SH-SY5Y (cell line): ENCODE results near the gene DPP6.

ENCODE experiments used
- GATA2 ChIP-seq: IDR thresholded peaks from 2 replicates; pipeline ENCODE4 v1.6.1; 2011; ENCODE audit warnings: mild to moderate bottlenecking, low read depth, low read length
- GATA3 ChIP-seq: IDR thresholded peaks from 2 replicates; pipeline ENCODE4 v1.6.1; 2011; ENCODE audit warnings: low read depth, mild to moderate bottlenecking, low read length, moderate library complexity

DPP6 gene

DNA sequence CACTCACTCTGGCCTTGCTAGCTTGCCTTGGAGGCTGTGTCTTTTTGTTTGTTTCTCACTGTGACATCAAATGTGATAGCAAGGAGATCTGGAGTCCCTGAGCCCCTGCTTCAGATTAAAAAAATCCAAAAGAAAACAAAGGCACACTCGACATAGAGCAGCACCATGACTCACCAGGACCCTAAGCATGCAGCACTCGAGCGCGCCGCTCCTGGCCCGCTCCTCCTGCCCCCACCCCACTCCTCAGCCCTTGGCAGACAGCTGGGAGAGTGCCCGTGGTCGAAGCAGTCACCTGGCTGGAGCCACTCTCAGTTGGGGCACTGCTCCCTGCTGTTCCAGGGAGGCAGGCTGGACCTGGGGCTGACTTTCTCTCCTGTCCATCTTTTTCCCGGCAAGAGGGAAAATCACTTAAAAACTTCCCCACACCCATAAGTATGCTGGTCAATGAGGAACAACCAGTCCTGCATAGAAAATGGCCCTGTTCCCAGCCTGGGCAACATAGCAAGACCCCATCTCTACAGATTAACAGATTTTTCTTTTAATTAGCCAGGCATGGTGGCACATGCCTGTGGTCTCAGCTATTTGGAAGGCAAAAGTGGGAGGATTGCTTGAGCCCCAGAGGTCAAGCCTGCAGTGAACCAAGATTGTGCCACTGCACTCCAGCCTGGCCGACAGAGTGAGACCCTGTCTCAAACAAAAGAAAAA lies 822.4 kb downstream of the DPP6 start:
- TF ChIP-seq GATA3 (no peak), GATA2 (no peak)

- TF ChIP-seq GATA3, result no peak
Measured at GRCh38 chr7:154875297-154875696, 823.1 kb downstream of the DPP6 start.

GRCh38 chr7:154876516-154876915 lies 824.3 kb downstream of the DPP6 start:
- TF ChIP-seq GATA3 (no peak), GATA2 (no peak)

DNA sequence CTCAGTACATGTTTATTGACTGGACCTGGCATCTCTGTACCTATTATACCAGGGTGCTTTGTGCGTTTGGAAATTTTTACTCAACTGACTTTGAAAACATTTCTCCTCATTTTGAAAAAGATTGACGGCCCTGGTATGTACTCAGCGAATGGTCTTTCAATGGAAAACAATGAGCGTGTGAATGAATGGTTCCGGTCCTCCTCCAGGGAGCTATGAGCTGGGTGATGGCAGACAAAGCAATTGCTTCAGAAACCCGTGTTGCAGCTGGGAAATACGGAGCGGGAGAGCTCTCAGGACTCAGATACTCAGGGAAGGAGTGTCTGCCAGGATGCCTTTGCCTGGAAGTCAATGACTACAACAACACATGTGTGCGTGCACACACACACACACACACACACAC lies 824.8 kb downstream of the DPP6 start:
- TF ChIP-seq GATA3 (no peak), GATA2 (no peak)

DNA sequence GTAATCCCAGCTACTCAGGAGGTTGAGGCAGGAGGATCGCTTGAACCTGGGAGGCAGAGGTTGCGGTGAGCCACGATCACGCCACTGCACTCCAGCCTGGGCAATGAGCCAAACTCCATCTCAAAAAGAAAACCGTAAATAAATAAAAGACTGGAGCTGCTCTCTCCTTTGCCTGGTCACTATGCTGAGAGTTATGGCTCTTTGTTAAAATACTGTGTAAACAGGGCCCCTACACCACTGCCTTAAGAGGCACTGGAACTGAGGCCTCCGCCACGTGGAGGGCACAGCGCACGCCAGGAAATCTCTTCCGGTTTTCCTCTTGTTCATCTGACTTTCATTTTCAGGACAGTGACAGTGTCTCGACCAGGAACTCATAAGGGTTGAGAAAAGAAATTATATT lies 827.4 kb downstream of the DPP6 start:
- TF ChIP-seq GATA2 (no peak), GATA3 (no peak)

- TF ChIP-seq GATA2 (no peak), GATA3 (no peak)
Measured at GRCh38 chr7:154880513-154880912, 828.3 kb downstream of the DPP6 start.

GRCh38 chr7:154881026-154881425 lies 828.8 kb downstream of the DPP6 start:
- no peak for TF ChIP-seq GATA3
- no peak for TF ChIP-seq GATA2

DNA sequence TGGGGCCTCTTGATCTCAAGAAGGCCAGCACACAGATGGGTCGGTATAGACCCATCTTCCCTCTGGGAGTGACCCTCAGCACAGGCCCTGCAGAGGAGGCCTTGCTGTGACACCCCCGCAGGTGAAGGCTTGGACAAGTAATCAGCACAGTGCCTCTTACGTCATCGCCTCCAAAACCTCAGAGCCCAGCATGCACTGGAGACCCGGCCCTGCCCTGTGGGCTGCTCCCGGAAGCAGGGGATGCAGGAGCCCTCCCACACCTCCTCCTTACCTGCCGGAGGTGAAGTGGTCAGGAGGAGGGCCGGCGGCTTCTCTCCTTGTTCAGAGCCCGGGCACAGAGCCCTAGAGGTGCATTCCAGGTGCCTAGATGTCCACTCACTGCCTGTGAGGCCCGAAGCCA lies 829.3 kb downstream of the DPP6 start:
- TF ChIP-seq GATA2 (no peak), GATA3 (no peak)

- TF ChIP-seq GATA2, result no peak
- no peak for TF ChIP-seq GATA3
Measured at GRCh38 chr7:154882931-154883474, 830.8 kb downstream of the DPP6 start.

GRCh38 chr7:154884348-154884920 lies 832.2 kb downstream of the DPP6 start:
- TF ChIP-seq GATA3 (no peak), GATA2 (no peak)

DNA sequence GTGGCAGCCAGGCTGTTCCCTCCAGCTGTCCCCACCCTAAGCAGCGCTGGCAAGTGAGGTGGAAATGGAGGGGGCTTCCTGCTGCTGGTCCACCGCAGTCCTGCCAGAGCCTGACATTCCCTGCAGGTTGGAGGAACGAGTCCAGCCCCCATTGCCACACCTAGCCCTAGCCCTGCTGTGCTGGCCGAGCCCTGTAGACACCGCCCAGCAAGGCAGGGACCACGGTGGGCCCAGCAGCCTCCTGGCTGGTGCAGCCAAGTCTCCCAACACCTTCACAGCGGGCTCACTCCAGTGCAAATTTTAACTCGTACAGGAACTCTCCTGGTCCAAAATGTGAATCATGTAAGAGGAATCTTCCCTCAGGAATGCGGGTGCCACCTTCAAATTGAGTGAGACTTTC lies 834.4 kb downstream of the DPP6 start:
- no peak for TF ChIP-seq GATA3
- TF ChIP-seq GATA2, result no peak

GRCh38 chr7:154888690-154889089 lies 836.5 kb downstream of the DPP6 start:
- no peak for TF ChIP-seq GATA3
- no peak for TF ChIP-seq GATA2

DNA sequence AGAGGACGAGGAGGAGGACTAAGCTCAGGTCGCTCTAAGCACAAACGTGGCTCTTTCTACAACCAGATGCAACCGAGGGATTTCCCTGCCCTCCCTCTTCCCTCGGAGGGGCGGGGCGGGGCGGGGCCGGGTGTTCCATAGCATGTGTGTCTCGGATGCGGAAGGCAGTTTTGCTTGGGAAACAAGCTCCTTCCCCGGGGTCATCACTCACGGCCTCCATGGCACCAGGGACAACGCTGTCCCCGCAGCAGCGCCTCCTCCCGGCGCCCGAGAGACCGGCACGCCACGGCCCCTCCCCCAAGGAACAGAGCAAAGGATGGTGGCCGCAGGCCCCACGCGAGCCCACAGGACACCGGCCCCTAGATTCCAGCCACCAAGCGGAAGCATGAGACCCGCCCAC lies 840.3 kb downstream of the DPP6 start:
- TF ChIP-seq GATA2 (no peak), GATA3 (no peak)

GRCh38 chr7:154896076-154896475 lies 843.9 kb downstream of the DPP6 start:
- TF ChIP-seq GATA2 (no peak), GATA3 (no peak)

- no peak for TF ChIP-seq GATA2
- TF ChIP-seq GATA3, result no peak
Measured at GRCh38 chr7:154898973-154899855, 847.0 kb downstream of the DPP6 start.
